Prostate gland (tissue), 2 donors: ENCODE results near the gene RGS3. TPM values are rescaled to one million over a fixed set of nuclear protein-coding genes. Genes with fewer than 3 reads are reported as not detected.

Experiments
- DNase-seq: peaks from one replicate; pipeline ENCODE4 v3.0.0-alpha.2; 2019; ENCODE audit warnings: low spot score
- H3K27ac ChIP-seq, 2 donors: fragments of 200-600 bp; sonication (generic); 2 replicates each; pipeline ENCODE4 v1.5.1; 2017 to 2019
- H3K27me3 ChIP-seq: fragments of 200-600 bp; sonication (generic); replicated peaks from 2 replicates; pipeline ENCODE4 v1.5.1; 2019; ENCODE audit not compliant: insufficient read depth
- H3K36me3 ChIP-seq, 2 donors: fragments of 200-600 bp; sonication (generic); 1 replicate in 1 of 2; 2 replicates in 1 of 2; pipeline versions ENCODE4 v1.5.1 to v1.8.1; 2017 to 2019
- H3K4me1 ChIP-seq: fragments of 200-600 bp; sonication (generic); replicated peaks from 2 replicates; pipeline ENCODE4 v1.5.1; 2019
- H3K4me3 ChIP-seq, 2 donors: fragments of 200-600 bp; sonication (generic); 2 replicates each; pipeline ENCODE4 v1.5.1; 2017 to 2019
- H3K9me3 ChIP-seq: fragments of 200-600 bp; sonication (generic); 2 replicates; pipeline ENCODE4 v1.5.1; 2017
- CTCF ChIP-seq, 4 experiments: fragments of 200-600 bp in 2 of 4; fragments of 450-650 bp in 2 of 4; sonication (generic) in 2 of 4; IDR thresholded peaks; 1 replicate in 3 of 4; 2 replicates in 1 of 4; pipeline ENCODE4 v1.5.1; 2016 to 2019; ENCODE audit warnings: antibody characterized with exemption in 4 of 4, mild to moderate bottlenecking in 2 of 4, moderate library complexity in 2 of 4
- POLR2A ChIP-seq: fragments of 450-650 bp; IDR thresholded peaks from one replicate; pipeline ENCODE4 v1.6.1; 2016; ENCODE audit warnings: antibody characterized with exemption, mild to moderate bottlenecking
- POLR2AphosphoS5 ChIP-seq: sonication (generic); formaldehyde crosslinking; IDR thresholded peaks from one replicate; pipeline ENCODE4 v1.6.1; 2017; ENCODE audit warnings: antibody characterized with exemption
- whole genome bisulfite sequencing: methylation state at CpG from one replicate; pipeline ENCODE4 v1.1.5; 2018; 5-methylcytosine and 5-hydroxymethylcytosine counted together
- intact Hi-C: fragments of 100-400 bp; cut with DNase I; formaldehyde crosslinking; loops from one replicate; pipeline ENCODE4 v1.14.2; 2022
- total RNA-seq, 2 donors: library from RNA; depleted of rRNA; stranded (reverse); fragments of >200 nt; gene quantifications; one replicate each; pipeline ENCODE4 v1.1.0, GENCODE V29; 2016

Gene RGS3
- total RNA-seq, 2 donors from 2014 or later, result 26.5 to 98.9 TPM

- intact Hi-C loops, result no loop called here
- H3K27ac ChIP-seq, result no peak overlapping the region
These were observed 38.5 kb upstream of the RGS3 start for GRCh38 chr9:113425072-113425471.

GRCh38 chr9:113426701-113427100 lies 36.8 kb upstream of the RGS3 start:
- Histone ChIP-seq H3K27ac (no peak overlapping the region), H3K4me3 (no peak overlapping the region), H3K9me3 (no peaks in the 10 kb centered on the region), H3K4me1 (no peaks in the 10 kb centered on the region), H3K36me3 (no peaks in the 10 kb centered on the region), H3K27me3 (no peaks in the 10 kb centered on the region)
- intact Hi-C loops, result no loop called here
- no peak for DNase-seq
- WGBS, result 90% methylated on average over 1 of the region's 1 CpG
- TF ChIP-seq CTCF (IDR thresholded peaks at IDR 0.05) (no peak), POLR2AphosphoS5 (no peak), POLR2A (no peak)

More at GRCh38 chr9:113425072-113425471, 38.5 kb upstream of the RGS3 start:
- no peak for DNase-seq
- TF ChIP-seq POLR2AphosphoS5 (no peak), POLR2A (no peak), CTCF (IDR thresholded peaks at IDR 0.05) (no peak)
- Histone ChIP-seq H3K36me3 (no peaks in the 10 kb centered on the region), H3K4me3 (no peak overlapping the region), H3K9me3 (no peaks in the 10 kb centered on the region), H3K27me3 (no peaks in the 10 kb centered on the region), H3K4me1 (no peaks in the 10 kb centered on the region)
- 41% methylated on average over 2 of the region's 2 CpGs for WGBS

- intact Hi-C loops, result no loop called here
- no peak for DNase-seq
- 98% methylated on average over 2 of the region's 2 CpGs for WGBS
- Histone ChIP-seq H3K36me3 (no peaks in the 10 kb centered on the region), H3K4me1 (no peaks in the 10 kb centered on the region), H3K27ac (no peak overlapping the region), H3K9me3 (no peaks in the 10 kb centered on the region), H3K27me3 (no peaks in the 10 kb centered on the region), H3K4me3 (no peak overlapping the region)
- TF ChIP-seq POLR2AphosphoS5 (no peak), CTCF (IDR thresholded peaks at IDR 0.05) (no peak), POLR2A (no peak)
These were observed 35.9 kb upstream of the RGS3 start for GRCh38 chr9:113427629-113428028.

GRCh38 chr9:113428062-113428615 lies 35.4 kb upstream of the RGS3 start:
- no peak for DNase-seq
- no peak overlapping the region for H3K27ac ChIP-seq
- WGBS, result 96% methylated on average over 1 of the region's 1 CpG

More at GRCh38 chr9:113428062-113428615, 35.4 kb upstream of the RGS3 start:
- H3K27me3 ChIP-seq, result no peaks in the 10 kb centered on the region
- TF ChIP-seq POLR2AphosphoS5 (no peak), CTCF (IDR thresholded peaks at IDR 0.05) (no peak), POLR2A (no peak)
- intact Hi-C loops, result no loop called here
- H3K4me1 ChIP-seq, result no peaks in the 10 kb centered on the region
- H3K4me3 ChIP-seq, result no peak overlapping the region
- H3K9me3 ChIP-seq, result no peaks in the 10 kb centered on the region
- no peaks in the 10 kb centered on the region for H3K36me3 ChIP-seq
